ENCODE data around the gene SH3RF3. TPM values are rescaled to one million over a fixed set of nuclear protein-coding genes. Genes with fewer than 3 reads are reported as not detected.

The SH3RF3 gene
- total RNA-seq, 2 donors from 2014 or later: 1.4 to 17.0 TPM

GRCh38 chr2:109170645-109171044, 41.6 kb downstream of the SH3RF3 start:
- peak overlapping the region in 1 of 2 donors; percentile 67 for H3K27ac ChIP-seq
- no peaks in the 10 kb centered on the region for H3K9me3 ChIP-seq
- H3K36me3 ChIP-seq: no peaks in the 10 kb centered on the region
- TF ChIP-seq POLR2A (IDR thresholded peaks at IDR 0.05): no peak
- TF ChIP-seq POLR2AphosphoS5 (IDR thresholded peaks at IDR 0.05): no peak
- TF ChIP-seq CTCF (IDR thresholded peaks at IDR 0.05): no peak
- intact Hi-C loops (cut with DNase I): loop anchor here (5.0 kb wide), 3 partner anchors 38 to 152 kb away; no protein-coding TSS in a partner anchor
- no peaks in the 10 kb centered on the region for H3K4me1 ChIP-seq (replicated peaks)
- no peaks in the 10 kb centered on the region for H3K27me3 ChIP-seq (replicated peaks; ENCODE audit: insufficient read depth)
- DNase-seq (ENCODE audit: low spot score): no peak
- 87% methylated on average over 6 of the region's 6 CpGs for WGBS
- no peak overlapping the region for H3K4me3 ChIP-seq

- intact Hi-C loops (cut with DNase I): loop anchor here (5.0 kb wide), 3 partner anchors 39 to 151 kb away; no protein-coding TSS in a partner anchor
- peak; percentile 45 for DNase-seq (ENCODE audit: low spot score)
- Histone ChIP-seq H3K4me3 (no peak overlapping the region), H3K4me1 (replicated peaks) (no peaks in the 10 kb centered on the region), H3K27me3 (replicated peaks; ENCODE audit: insufficient read depth) (no peaks in the 10 kb centered on the region), H3K9me3 (no peaks in the 10 kb centered on the region), H3K27ac (peak overlapping the region; percentile 59 to 67), H3K36me3 (no peaks in the 10 kb centered on the region)
- TF ChIP-seq POLR2A (IDR thresholded peaks at IDR 0.05): no peak
- peak in 1 of 4 experiments; percentile 21 for TF ChIP-seq CTCF (IDR thresholded peaks at IDR 0.05)
- peak; percentile 75 for TF ChIP-seq POLR2AphosphoS5 (IDR thresholded peaks at IDR 0.05)
- WGBS: 32% methylated on average over 35 of the region's 36 CpGs
These were observed 42.7 kb downstream of the SH3RF3 start for GRCh38 chr2:109171444-109172334.

- Histone ChIP-seq H3K4me3 (no peak overlapping the region), H3K27me3 (replicated peaks; ENCODE audit: insufficient read depth) (no peaks in the 10 kb centered on the region), H3K36me3 (no peaks in the 10 kb centered on the region), H3K4me1 (replicated peaks) (no peaks in the 10 kb centered on the region), H3K9me3 (no peaks in the 10 kb centered on the region), H3K27ac (peak overlapping the region; percentile 59 to 67)
- TF ChIP-seq POLR2A (IDR thresholded peaks at IDR 0.05) (no peak), CTCF (IDR thresholded peaks at IDR 0.05) (no peak), POLR2AphosphoS5 (IDR thresholded peaks at IDR 0.05) (no peak)
- intact Hi-C loops (cut with DNase I): loop anchor here (5.0 kb wide), 3 partner anchors 40 to 150 kb away; no protein-coding TSS in a partner anchor
- no peak for DNase-seq (ENCODE audit: low spot score)
- 74% methylated on average over 7 of the region's 7 CpGs for WGBS
These were observed 43.6 kb downstream of the SH3RF3 start for GRCh38 chr2:109172556-109173105.

GRCh38 chr2:109173311-109174171, 44.5 kb downstream of the SH3RF3 start:
- Histone ChIP-seq H3K27me3 (replicated peaks; ENCODE audit: insufficient read depth) (no peaks in the 10 kb centered on the region), H3K4me3 (no peak overlapping the region), H3K9me3 (no peaks in the 10 kb centered on the region), H3K36me3 (no peaks in the 10 kb centered on the region), H3K4me1 (replicated peaks) (no peaks in the 10 kb centered on the region), H3K27ac (peak overlapping the region; percentile 59 to 67)
- WGBS: 53% methylated on average over 18 of the region's 19 CpGs
- intact Hi-C loops (cut with DNase I): loop anchor here (5.0 kb wide), 3 partner anchors 41 to 149 kb away; no protein-coding TSS in a partner anchor
- TF ChIP-seq POLR2AphosphoS5 (IDR thresholded peaks at IDR 0.05): peak; percentile 52
- TF ChIP-seq CTCF (IDR thresholded peaks at IDR 0.05): no peak
- DNase-seq (ENCODE audit: low spot score): peak; percentile 9
